Occipital lobe (tissue), 2 donors: ENCODE results near the gene CXCL3. TPM values are rescaled to one million over a fixed set of nuclear protein-coding genes. Genes with fewer than 3 reads are reported as not detected.
"Not testable (repeated sequence)": the region's sequence is repeated elsewhere in the genome, so short reads cannot be mapped to it uniquely, and the experiment has no call there.

Source experiments
- DNase-seq: peaks from one replicate; lab custom pipeline; 2025; lab: John Stamatoyannopoulos, UW
- total RNA-seq: library from RNA; depleted of rRNA; stranded (reverse); fragments of >200 nt; gene quantifications from one replicate; pipeline ENCODE4 v1.2.3, GENCODE V29; 2014

Gene CXCL3
- total RNA-seq, result 1.2 TPM

- DNase-seq, result peak; percentile 47
Measured at GRCh38 chr4:74038425-74039314, at the start of gene CXCL3. TSS of gene CXCL3 (minus strand) at chr4:74038689. CDS start at chr4:74038611, 78 bp downstream.

- no peak for DNase-seq
Measured at GRCh38 chr4:74087481-74087880, 49.0 kb upstream of the CXCL3 start.

GRCh38 chr4:74085669-74086068 is 47.2 kb upstream of the CXCL3 start:
- no peak for DNase-seq

GRCh38 chr4:74084984-74085383 is 46.5 kb upstream of the CXCL3 start:
- no peak for DNase-seq

- DNase-seq, result no peak
Measured at GRCh38 chr4:74083546-74083945, 45.1 kb upstream of the CXCL3 start.

GRCh38 chr4:74081035-74081434 is 42.5 kb upstream of the CXCL3 start:
- DNase-seq, result no peak

- DNase-seq, result not testable (repeated sequence)
Measured at GRCh38 chr4:74080351-74080750, 41.9 kb upstream of the CXCL3 start.

GRCh38 chr4:74079024-74079423 is 40.5 kb upstream of the CXCL3 start:
- not testable (repeated sequence) for DNase-seq

GRCh38 chr4:74073358-74073757 is 34.9 kb upstream of the CXCL3 start:
- DNase-seq, result no peak

- no peak for DNase-seq
Measured at GRCh38 chr4:74072739-74073138, 34.2 kb upstream of the CXCL3 start.

GRCh38 chr4:74067586-74067985 is 29.1 kb upstream of the CXCL3 start:
- DNase-seq, result no peak

GRCh38 chr4:74066232-74066631 is 27.7 kb upstream of the CXCL3 start:
- DNase-seq, result no peak

GRCh38 chr4:74065115-74065642 is 26.7 kb upstream of the CXCL3 start:
- DNase-seq, result no peak

- DNase-seq, result no peak
Measured at GRCh38 chr4:74063859-74064258, 25.4 kb upstream of the CXCL3 start.

- no peak for DNase-seq
Measured at GRCh38 chr4:74062953-74063352, 24.5 kb upstream of the CXCL3 start.

GRCh38 chr4:74061430-74061829 is 22.9 kb upstream of the CXCL3 start:
- no peak for DNase-seq

- DNase-seq, result no peak
Measured at GRCh38 chr4:74059161-74059829, 20.8 kb upstream of the CXCL3 start.

- no peak for DNase-seq
Measured at GRCh38 chr4:74058048-74058651, 19.7 kb upstream of the CXCL3 start.

- DNase-seq, result no peak
Measured at GRCh38 chr4:74057588-74057987, 19.1 kb upstream of the CXCL3 start.

GRCh38 chr4:74056858-74057562 is 18.5 kb upstream of the CXCL3 start:
- DNase-seq, result no peak

- DNase-seq, result no peak
Measured at GRCh38 chr4:74056114-74056857, 17.8 kb upstream of the CXCL3 start.
